ENCODE measurements around the gene FGD3. TPM values are rescaled to one million over a fixed set of nuclear protein-coding genes. Genes with fewer than 3 reads are reported as not detected.

Gene FGD3
- total and polyA plus RNA-seq, 2 of the 8 experiments (the other 6 are each of a cell fraction or from before 2014, with no cell fraction given), result 1.4 to 1.9 TPM

- Histone ChIP-seq H4K5ac (ENCODE audit: insufficient read length, low read depth, low read length) (no peak overlapping the region), H3K79me2 (ENCODE audit: control insufficient read depth in 1 of 2, insufficient read depth in 2 of 2, low read length in 2 of 2) (no peaks in the 10 kb centered on the region), H3K27ac (ENCODE audit: low read depth, low read length) (no peak overlapping the region), H3K27me3 (replicated peaks in 1 of 4; ENCODE audit: control insufficient read depth in 3 of 4, extremely low read depth in 1 of 4, insufficient read depth in 3 of 4, low read length in 3 of 4) (no peaks in the 10 kb centered on the region), H3K56ac (replicated peaks; ENCODE audit: insufficient read length, low read depth, low read length) (no peak overlapping the region), H2BK12ac (ENCODE audit: low read depth, low read length) (no peak overlapping the region), H3K9me3 (ENCODE audit: insufficient read depth in 2 of 2, low read depth in 1 of 2, low read length in 1 of 2) (peaks cover 41 to 49% of the 10 kb centered on the region in 2 experiments), H4K91ac (replicated peaks; ENCODE audit: insufficient read length, low read length) (no peak overlapping the region), H3K9ac (replicated peaks in 1 of 4; ENCODE audit: extremely low read depth in 1 of 4, low read depth in 3 of 4, low read length in 3 of 4) (no peak overlapping the region), H3K4me1 (replicated peaks in 1 of 4; ENCODE audit: control insufficient read depth in 3 of 4, insufficient read depth in 4 of 4, low read length in 3 of 4) (peaks cover 0 to 8% (median 0%) of the 10 kb centered on the region in 4 experiments; a peak in 1 of 7 replicates), H4K20me1 (replicated peaks in 1 of 2; ENCODE audit: control insufficient read depth in 1 of 2, insufficient read depth in 2 of 2, low read length in 2 of 2) (no peaks in the 10 kb centered on the region), H3K23ac (ENCODE audit: insufficient read length) (no peak overlapping the region), H3K79me1 (ENCODE audit: low read depth, low read length) (no peaks in the 10 kb centered on the region), H2BK5ac (ENCODE audit: low read depth, low read length) (no peak overlapping the region), H2AK5ac (ENCODE audit: low read depth, low read length) (no peak overlapping the region), H3K4me3 (ENCODE audit: extremely low read depth in 1 of 4, insufficient read depth in 2 of 4, low read depth in 3 of 4, low read length in 4 of 4) (no peak overlapping the region), H2BK120ac (replicated peaks; ENCODE audit: low read depth, low read length) (no peak overlapping the region), H3K14ac (ENCODE audit: insufficient read length) (no peak overlapping the region), H4K8ac (ENCODE audit: extremely low read depth, insufficient read depth, low read length) (no peak overlapping the region), H2BK15ac (ENCODE audit: low read length) (no peak overlapping the region), H2AFZ (ENCODE audit: low read length) (no peak overlapping the region), H3K23me2 (ENCODE audit: low read depth, low read length) (no peaks in the 10 kb centered on the region), H3K4ac (replicated peaks; ENCODE audit: insufficient read length, low read depth, low read length) (no peak overlapping the region), H3K4me2 (ENCODE audit: insufficient read depth in 1 of 2, low read depth in 2 of 2, low read length in 2 of 2) (no peak overlapping the region), H3K18ac (ENCODE audit: extremely low read depth, low read length) (no peak overlapping the region), H2BK20ac (ENCODE audit: low read length) (no peak overlapping the region), H3K36me3 (ENCODE audit: control insufficient read depth in 2 of 4, insufficient read depth in 4 of 4, low read length in 3 of 4) (peaks cover 0 to 4% (median 0%) of the 10 kb centered on the region in 4 experiments; a peak in 2 of 8 replicates)
- FAIRE-seq (no peak), DNase-seq (ENCODE audit: low read depth in 1 of 2, low spot score in 2 of 2) (no peak)
- 42% methylated on average over 2 of the region's 2 CpGs; no CpG with 5 or more reads in 1 of the 2 experiments for WGBS, 2 experiments (ENCODE audit: extremely low coverage in 1 of 2, insufficient coverage in 1 of 2, insufficient read length in 1 of 2, insufficient replicate concordance in 2 of 2, low coverage in 1 of 2, low lambda C conversion rate in 2 of 2, missing lambda C conversion rate in 1 of 2)
- ChIA-PET CTCF (ENCODE audit: partially characterized antibody) (interaction anchor here (1.0 to 1.6 kb wide), 2 partner anchors 10 to 20 kb away, joined by 4 read pairs; no protein-coding TSS in a partner anchor), POLR2A (ENCODE audit: partially characterized antibody) (no interaction called here)
- TF ChIP-seq YY1 (IDR thresholded peaks at IDR 0.05; ENCODE audit: low read depth, low read length), result peak; percentile 46; the same call in 1 of the 2 replicates
- TF ChIP-seq KDM1A (IDR thresholded peaks at IDR 0.05; ENCODE audit: borderline replicate concordance, low read length), result peak; percentile 44; the same call in 1 of the 2 replicates
Observed at GRCh38 chr9:92983984-92984589, 36.8 kb downstream of the FGD3 start.

Measured in H1 (cell line).